Measurements from ENCODE around the gene POP4. TPM values are rescaled to one million over a fixed set of nuclear protein-coding genes. Genes with fewer than 3 reads are reported as not detected.

POP4 gene
- total RNA-seq, 2 donors from 2014 or later, result 36.3 to 40.8 TPM

DNA sequence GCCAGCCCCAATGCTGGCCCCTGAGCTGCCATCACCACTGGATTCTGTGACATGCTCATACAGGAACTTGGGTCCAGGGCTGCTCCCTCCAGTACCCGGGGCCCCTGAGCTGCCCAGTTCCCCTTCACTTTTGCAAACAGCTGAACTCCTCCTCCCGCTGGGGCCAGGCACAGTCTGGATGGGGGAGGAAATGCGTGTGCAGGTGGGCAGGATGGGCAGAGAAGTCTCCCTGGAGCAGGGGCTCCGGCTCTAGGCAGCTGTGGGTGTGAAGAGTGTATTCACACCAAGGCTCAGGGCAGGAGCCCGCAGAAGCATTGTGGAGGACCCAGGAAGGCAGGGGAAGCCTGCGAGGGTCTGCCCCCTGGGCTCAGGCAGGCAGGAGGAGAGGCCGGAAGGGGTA lies 12.4 kb downstream of the POP4 start:
- Histone ChIP-seq H3K36me3 (peaks cover 24% of the 10 kb centered on the region), H3K9me3 (no peaks in the 10 kb centered on the region), H3K27ac (no peak overlapping the region), H3K27me3 (no peaks in the 10 kb centered on the region), H3K4me3 (no peak overlapping the region), H3K4me1 (no peaks in the 10 kb centered on the region)
- no peak for DNase-seq (ENCODE audit: low spot score)
- TF ChIP-seq, protein P1, sequence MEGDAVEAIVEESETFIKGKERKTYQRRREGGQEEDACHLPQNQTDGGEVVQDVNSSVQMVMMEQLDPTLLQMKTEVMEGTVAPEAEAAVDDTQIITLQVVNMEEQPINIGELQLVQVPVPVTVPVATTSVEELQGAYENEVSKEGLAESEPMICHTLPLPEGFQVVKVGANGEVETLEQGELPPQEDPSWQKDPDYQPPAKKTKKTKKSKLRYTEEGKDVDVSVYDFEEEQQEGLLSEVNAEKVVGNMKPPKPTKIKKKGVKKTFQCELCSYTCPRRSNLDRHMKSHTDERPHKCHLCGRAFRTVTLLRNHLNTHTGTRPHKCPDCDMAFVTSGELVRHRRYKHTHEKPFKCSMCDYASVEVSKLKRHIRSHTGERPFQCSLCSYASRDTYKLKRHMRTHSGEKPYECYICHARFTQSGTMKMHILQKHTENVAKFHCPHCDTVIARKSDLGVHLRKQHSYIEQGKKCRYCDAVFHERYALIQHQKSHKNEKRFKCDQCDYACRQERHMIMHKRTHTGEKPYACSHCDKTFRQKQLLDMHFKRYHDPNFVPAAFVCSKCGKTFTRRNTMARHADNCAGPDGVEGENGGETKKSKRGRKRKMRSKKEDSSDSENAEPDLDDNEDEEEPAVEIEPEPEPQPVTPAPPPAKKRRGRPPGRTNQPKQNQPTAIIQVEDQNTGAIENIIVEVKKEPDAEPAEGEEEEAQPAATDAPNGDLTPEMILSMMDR (IDR thresholded peaks at IDR 0.05), result no peak

- TF ChIP-seq, protein P1 (IDR thresholded peaks at IDR 0.05), result no peak
- H3K4me1 ChIP-seq, result no peaks in the 10 kb centered on the region
- no peaks in the 10 kb centered on the region for H3K9me3 ChIP-seq
- DNase-seq (ENCODE audit: low spot score), result no peak
- H3K4me3 ChIP-seq, result no peak overlapping the region
- H3K27me3 ChIP-seq, result no peaks in the 10 kb centered on the region
- peaks cover 20% of the 10 kb centered on the region for H3K36me3 ChIP-seq
- no peak overlapping the region for H3K27ac ChIP-seq
These were observed 12.8 kb downstream of the POP4 start for GRCh38 chr19:29618871-29619270.

- no peak overlapping the region for H3K4me3 ChIP-seq
- peaks cover 6% of the 10 kb centered on the region for H3K36me3 ChIP-seq
- H3K9me3 ChIP-seq, result no peaks in the 10 kb centered on the region
- no peaks in the 10 kb centered on the region for H3K27me3 ChIP-seq
- TF ChIP-seq, protein P1 (IDR thresholded peaks at IDR 0.05), result no peak
- DNase-seq (ENCODE audit: low spot score), result no peak
- no peak overlapping the region for H3K27ac ChIP-seq
- no peaks in the 10 kb centered on the region for H3K4me1 ChIP-seq
These were observed 14.9 kb downstream of the POP4 start for GRCh38 chr19:29620931-29621351.

GRCh38 chr19:29622166-29623070 lies 16.3 kb downstream of the POP4 start:
- TF ChIP-seq, protein P1 (IDR thresholded peaks at IDR 0.05), result no peak
- Histone ChIP-seq H3K36me3 (no peaks in the 10 kb centered on the region), H3K4me3 (no peak overlapping the region), H3K9me3 (no peaks in the 10 kb centered on the region), H3K27ac (no peak overlapping the region), H3K4me1 (no peaks in the 10 kb centered on the region), H3K27me3 (no peaks in the 10 kb centered on the region)
- no peak for DNase-seq (ENCODE audit: low spot score)

DNA sequence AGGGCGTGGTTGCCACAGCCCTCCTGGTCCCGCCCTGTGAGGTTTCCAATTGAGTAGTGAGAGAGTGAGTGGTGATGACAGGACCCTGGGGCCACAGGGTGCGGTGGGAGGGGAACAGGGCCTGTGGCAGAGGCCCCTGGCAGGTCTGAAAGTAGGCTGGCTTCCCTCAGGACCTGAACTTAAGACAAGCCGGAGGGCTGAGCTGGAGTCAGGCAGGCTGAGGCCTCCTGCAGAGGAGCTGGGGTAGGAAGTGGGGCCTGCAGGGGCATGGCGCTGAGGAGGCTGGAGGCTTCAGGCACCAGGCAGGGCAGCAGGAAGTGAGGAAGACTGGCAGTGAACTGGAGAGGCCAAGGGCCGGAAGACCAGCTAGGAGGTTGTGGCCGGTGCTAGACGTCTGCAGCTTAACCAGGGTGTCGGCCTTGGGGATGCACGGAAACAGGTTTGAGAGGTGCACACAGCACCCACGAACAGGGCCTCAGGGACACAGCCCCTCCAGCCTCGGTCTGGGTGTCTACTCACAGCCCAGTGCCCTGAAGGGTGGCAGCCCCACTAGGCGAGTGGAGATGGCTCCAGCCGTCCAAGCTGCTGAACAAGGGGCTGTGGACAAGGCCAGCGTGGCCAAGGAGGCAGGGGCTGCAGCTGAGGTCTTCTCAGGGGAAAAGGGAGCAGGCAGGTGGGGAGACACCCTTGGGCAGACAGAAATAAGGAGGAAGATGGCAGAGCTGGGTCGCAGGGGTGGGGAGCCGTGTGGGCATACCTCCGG lies 17.8 kb downstream of the POP4 start:
- H3K4me3 ChIP-seq, result no peak overlapping the region
- H3K4me1 ChIP-seq, result no peaks in the 10 kb centered on the region
- H3K27ac ChIP-seq, result no peak overlapping the region
- H3K9me3 ChIP-seq, result no peaks in the 10 kb centered on the region
- H3K27me3 ChIP-seq, result no peaks in the 10 kb centered on the region
- TF ChIP-seq, protein P1 (IDR thresholded peaks at IDR 0.05), result no peak
- no peaks in the 10 kb centered on the region for H3K36me3 ChIP-seq
- no peak for DNase-seq (ENCODE audit: low spot score)
